Activated naive CD8-positive, alpha-beta T cell treated with anti-CD3 and anti-CD28 coated beads, Interleukin-2, amount 10 ng/mL, durations not matched to agents 7 days and 5 days (primary cell): ENCODE results near the gene APBA2. TPM values are rescaled to one million over a fixed set of nuclear protein-coding genes. Genes with fewer than 3 reads are reported as not detected.
"Not testable (repeated sequence)": the region's sequence is repeated elsewhere in the genome, so short reads cannot be mapped to it uniquely, and the experiment has no call there.

Experiments
- ATAC-seq: fragments of 150-1000 bp; cut with Tn5 transposase; one replicate; pipeline ENCODE4 v1.10.0; 2021; ENCODE audit warnings: low read depth, moderate library complexity
- POLR2A ChIA-PET: fragments of 350-600 bp; sonication (Branson Sonifier 250); formaldehyde crosslinking; loops from one replicate; lab custom pipeline; 2021; ENCODE audit warnings: antibody characterized with exemption; lab: Charles Lee
- DNase-seq: peaks from one replicate; pipeline ENCODE4 v3.0.0; 2021
- H3K27ac Mint-ChIP-seq: one replicate; pipeline ENCODE4 v1.8.0; 2022; ENCODE audit warnings: mild to moderate bottlenecking, mixed read lengths
- H3K27me3 Mint-ChIP-seq: one replicate; pipeline ENCODE4 v1.8.0; 2022; ENCODE audit warnings: mild to moderate bottlenecking, moderate library complexity, mixed read lengths
- H3K36me3 Mint-ChIP-seq: one replicate; pipeline ENCODE4 v1.8.0; 2021; ENCODE audit warnings: mild to moderate bottlenecking, mixed read lengths
- H3K4me1 Mint-ChIP-seq: one replicate; pipeline ENCODE4 v1.8.0; 2021; ENCODE audit warnings: mixed read lengths
- H3K4me3 Mint-ChIP-seq: one replicate; pipeline ENCODE4 v1.8.0; 2022; ENCODE audit warnings: mild to moderate bottlenecking, moderate library complexity, mixed read lengths
- H3K9me3 Mint-ChIP-seq: one replicate; pipeline ENCODE4 v1.8.0; 2021; ENCODE audit warnings: mixed read lengths
- total RNA-seq, 2 experiments: library from RNA; stranded (reverse); gene quantifications; one replicate each; pipeline ENCODE4 v1.2.3, GENCODE V29; 2021

The APBA2 gene
- total RNA-seq, 2 experiments from 2014 or later, result 65.1 to 66.0 TPM

GRCh38 chr15:29016518-29016917, 130.7 kb downstream of the APBA2 start:
- ATAC-seq, result no peak
- Mint-ChIP-seq H3K4me3 (no peak overlapping the region), H3K27me3 (no peaks in the 10 kb centered on the region), H3K4me1 (peaks cover 30% of the 10 kb centered on the region), H3K9me3 (no peaks in the 10 kb centered on the region), H3K36me3 (peaks cover 5% of the 10 kb centered on the region), H3K27ac (no peak overlapping the region)
- POLR2A ChIA-PET, result no interaction called here
- no peak for DNase-seq

GRCh38 chr15:29018120-29018805, 132.5 kb downstream of the APBA2 start:
- ATAC-seq, result no peak
- H3K4me1 Mint-ChIP-seq, result peaks cover 22% of the 10 kb centered on the region
- no peaks in the 10 kb centered on the region for H3K27me3 Mint-ChIP-seq
- H3K27ac Mint-ChIP-seq, result no peak overlapping the region
- H3K9me3 Mint-ChIP-seq, result no peaks in the 10 kb centered on the region
- peaks cover 5% of the 10 kb centered on the region for H3K36me3 Mint-ChIP-seq
- no peak overlapping the region for H3K4me3 Mint-ChIP-seq
- POLR2A ChIA-PET, result interaction anchor here (0.6 kb wide), 1 partner anchor 21 kb away, joined by 3 read pairs; no protein-coding TSS in a partner anchor
- DNase-seq, result no peak

GRCh38 chr15:29018995-29019976, 133.5 kb downstream of the APBA2 start:
- Mint-ChIP-seq H3K4me3 (no peak overlapping the region), H3K27me3 (no peaks in the 10 kb centered on the region), H3K4me1 (peaks cover 19% of the 10 kb centered on the region), H3K9me3 (no peaks in the 10 kb centered on the region), H3K36me3 (peaks cover 2% of the 10 kb centered on the region), H3K27ac (peak overlapping the region; percentile 46)
- ATAC-seq, result no peak
- POLR2A ChIA-PET, result interaction anchor here (0.6 to 0.7 kb wide), 2 partner anchors 22 to 78 kb away, joined by 3 read pairs; no protein-coding TSS in a partner anchor
- no peak for DNase-seq

GRCh38 chr15:29021857-29022256, 136.1 kb downstream of the APBA2 start:
- no peak for ATAC-seq
- POLR2A ChIA-PET, result no interaction called here
- Mint-ChIP-seq H3K4me1 (peaks cover 12% of the 10 kb centered on the region), H3K36me3 (peaks cover 2% of the 10 kb centered on the region), H3K27me3 (no peaks in the 10 kb centered on the region), H3K9me3 (no peaks in the 10 kb centered on the region), H3K4me3 (no peak overlapping the region), H3K27ac (no peak overlapping the region)
- DNase-seq, result no peak

GRCh38 chr15:29024662-29025061, 138.9 kb downstream of the APBA2 start:
- DNase-seq (no peak), ATAC-seq (no peak)
- POLR2A ChIA-PET, result no interaction called here
- no peaks in the 10 kb centered on the region for H3K27me3 Mint-ChIP-seq
- no peak overlapping the region for H3K27ac Mint-ChIP-seq
- H3K4me1 Mint-ChIP-seq, result peaks cover 14% of the 10 kb centered on the region
- H3K4me3 Mint-ChIP-seq, result no peak overlapping the region
- H3K36me3 Mint-ChIP-seq, result peaks cover 12% of the 10 kb centered on the region
- H3K9me3 Mint-ChIP-seq, result peaks cover 1% of the 10 kb centered on the region

GRCh38 chr15:29025411-29025810, 139.6 kb downstream of the APBA2 start:
- H3K27me3 Mint-ChIP-seq, ATAC-seq, H3K9me3 Mint-ChIP-seq, H3K4me1 Mint-ChIP-seq, DNase-seq, H3K4me3 Mint-ChIP-seq, H3K27ac Mint-ChIP-seq: not testable (repeated sequence)
- peaks cover 15% of the 10 kb centered on the region for H3K36me3 Mint-ChIP-seq
- POLR2A ChIA-PET, result interaction anchor here (0.6 kb wide), 1 partner anchor 65 kb away, joined by 5 read pairs; no protein-coding TSS in a partner anchor

- H3K4me3 Mint-ChIP-seq, H3K27me3 Mint-ChIP-seq, H3K27ac Mint-ChIP-seq, ATAC-seq, POLR2A ChIA-PET, H3K9me3 Mint-ChIP-seq, DNase-seq: not testable (repeated sequence)
- Mint-ChIP-seq H3K36me3 (peaks cover 25% of the 10 kb centered on the region), H3K4me1 (peaks cover 32% of the 10 kb centered on the region)
These were observed 142.4 kb downstream of the APBA2 start for GRCh38 chr15:29028158-29028557.

- no peak for ATAC-seq
- no peak for DNase-seq
- Mint-ChIP-seq H3K4me1 (peaks cover 39% of the 10 kb centered on the region), H3K36me3 (peaks cover 31% of the 10 kb centered on the region), H3K9me3 (peaks cover 6% of the 10 kb centered on the region), H3K4me3 (no peak overlapping the region), H3K27me3 (no peaks in the 10 kb centered on the region), H3K27ac (no peak overlapping the region)
- POLR2A ChIA-PET, result no interaction called here
These were observed 143.9 kb downstream of the APBA2 start for GRCh38 chr15:29029651-29030195.

GRCh38 chr15:29031502-29032228, 145.9 kb downstream of the APBA2 start:
- POLR2A ChIA-PET, result interaction anchor here (0.6 kb wide), 1 partner anchor 8 kb away, joined by 3 read pairs; no protein-coding TSS in a partner anchor
- Mint-ChIP-seq H3K27ac (peak overlapping the region; percentile 83), H3K4me3 (peak overlapping the region; percentile 59), H3K27me3 (no peaks in the 10 kb centered on the region), H3K36me3 (peaks cover 32% of the 10 kb centered on the region), H3K9me3 (peaks cover 6% of the 10 kb centered on the region), H3K4me1 (peaks cover 45% of the 10 kb centered on the region)
- DNase-seq (no peak), ATAC-seq (peak; percentile 97)

GRCh38 chr15:29032229-29032625, 146.5 kb downstream of the APBA2 start:
- Mint-ChIP-seq H3K36me3 (peaks cover 33% of the 10 kb centered on the region), H3K9me3 (peaks cover 6% of the 10 kb centered on the region), H3K27ac (peak overlapping the region; percentile 83), H3K27me3 (no peaks in the 10 kb centered on the region), H3K4me3 (peak overlapping the region; percentile 59), H3K4me1 (peaks cover 47% of the 10 kb centered on the region)
- no peak for ATAC-seq
- POLR2A ChIA-PET, result interaction anchor here (0.6 kb wide), 1 partner anchor 8 kb away, joined by 3 read pairs; no protein-coding TSS in a partner anchor
- no peak for DNase-seq

- H3K4me1 Mint-ChIP-seq, result peaks cover 51% of the 10 kb centered on the region
- POLR2A ChIA-PET, result no interaction called here
- H3K36me3 Mint-ChIP-seq, result peaks cover 33% of the 10 kb centered on the region
- no peaks in the 10 kb centered on the region for H3K27me3 Mint-ChIP-seq
- peak overlapping the region; percentile 46 for H3K4me3 Mint-ChIP-seq
- no peak for DNase-seq
- peaks cover 6% of the 10 kb centered on the region for H3K9me3 Mint-ChIP-seq
- ATAC-seq, result no peak
- H3K27ac Mint-ChIP-seq, result peak overlapping the region; percentile 83
These were observed 147.0 kb downstream of the APBA2 start for GRCh38 chr15:29032751-29033150.

GRCh38 chr15:29034151-29034550, 148.4 kb downstream of the APBA2 start:
- DNase-seq, result no peak
- H3K27ac Mint-ChIP-seq, result no peak overlapping the region
- H3K36me3 Mint-ChIP-seq, result peaks cover 27% of the 10 kb centered on the region
- H3K9me3 Mint-ChIP-seq, result peaks cover 5% of the 10 kb centered on the region
- peaks cover 57% of the 10 kb centered on the region for H3K4me1 Mint-ChIP-seq
- no peaks in the 10 kb centered on the region for H3K27me3 Mint-ChIP-seq
- no peak overlapping the region for H3K4me3 Mint-ChIP-seq
- ATAC-seq, result no peak
- POLR2A ChIA-PET, result no interaction called here
